ENCODE measurements around the gene DPF1.

The DPF1 gene

GRCh38 chr19:38163419-38164290 lies 60.4 kb downstream of the DPF1 start:
- Histone ChIP-seq H3K4me1 (ENCODE audit: control insufficient read depth, insufficient read depth, low read length) (no peaks in the 10 kb centered on the region), H3K27me3 (ENCODE audit: control insufficient read depth in 1 of 2, insufficient read depth in 2 of 2, low read length in 2 of 2) (no peaks in the 10 kb centered on the region), H3K4me3 (ENCODE audit: low read length in 2 of 2) (no peak overlapping the region), H3K36me3 (ENCODE audit: control insufficient read depth in 2 of 2, insufficient read depth in 2 of 2, low read length in 2 of 2) (peaks cover 16 to 29% of the 10 kb centered on the region in 2 donors), H3K27ac (ENCODE audit: low read length) (no peak overlapping the region), H3K9ac (ENCODE audit: low read length in 2 of 2) (no peak overlapping the region), H3K9me3 (ENCODE audit: control insufficient read depth in 2 of 2, low read length in 2 of 2) (peaks cover 3 to 10% of the 10 kb centered on the region in 2 donors)

DNA sequence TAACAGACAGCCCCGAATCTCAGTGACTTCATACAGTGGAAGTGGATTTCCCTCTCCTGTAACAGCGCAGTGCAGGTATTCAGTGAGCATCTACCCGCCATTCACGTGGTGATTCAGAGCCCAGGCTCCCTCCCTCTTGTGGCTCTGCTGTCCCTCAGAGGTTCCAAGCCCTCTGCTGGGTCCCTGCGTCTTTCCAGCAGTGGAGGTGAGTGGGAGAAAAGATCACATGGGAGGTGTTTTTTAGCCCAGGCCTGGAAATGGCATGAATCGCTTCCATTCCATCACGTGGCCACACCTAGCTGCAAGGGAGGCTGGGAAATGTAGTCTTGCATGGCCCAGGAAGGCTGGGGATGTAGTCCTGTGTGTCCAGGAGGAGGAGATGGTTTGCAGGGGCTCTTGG lies 61.4 kb downstream of the DPF1 start:
- Histone ChIP-seq H3K27me3 (ENCODE audit: control insufficient read depth in 1 of 2, insufficient read depth in 2 of 2, low read length in 2 of 2) (no peaks in the 10 kb centered on the region), H3K36me3 (ENCODE audit: control insufficient read depth in 2 of 2, insufficient read depth in 2 of 2, low read length in 2 of 2) (peaks cover 16 to 29% of the 10 kb centered on the region in 2 donors), H3K4me1 (ENCODE audit: control insufficient read depth, insufficient read depth, low read length) (no peaks in the 10 kb centered on the region), H3K9me3 (ENCODE audit: control insufficient read depth in 2 of 2, low read length in 2 of 2) (peaks cover 3 to 10% of the 10 kb centered on the region in 2 donors), H3K4me3 (ENCODE audit: low read length in 2 of 2) (no peak overlapping the region), H3K27ac (ENCODE audit: low read length) (no peak overlapping the region), H3K9ac (ENCODE audit: low read length in 2 of 2) (no peak overlapping the region)

DNA sequence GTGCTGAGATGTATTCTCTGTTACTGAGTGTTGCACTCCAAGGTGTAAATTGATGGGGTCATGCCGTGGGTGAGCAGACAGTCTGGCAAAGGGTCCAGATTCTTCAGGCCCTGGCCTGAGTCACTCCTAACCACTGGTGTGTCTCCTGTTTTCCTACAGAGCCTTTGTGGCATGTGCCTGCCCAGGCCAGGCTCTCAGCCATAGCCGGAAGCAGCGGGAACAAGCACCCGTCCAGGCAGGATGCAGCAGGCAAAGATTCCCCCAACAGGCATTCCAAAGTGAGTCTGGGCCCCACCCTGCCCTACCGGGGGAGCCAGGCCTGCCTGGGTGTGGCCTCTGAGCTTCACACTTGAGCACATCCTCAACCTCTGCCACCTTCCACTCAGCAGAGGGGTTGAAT lies 61.9 kb downstream of the DPF1 start:
- Histone ChIP-seq H3K4me3 (ENCODE audit: low read length in 2 of 2) (no peak overlapping the region), H3K9me3 (ENCODE audit: control insufficient read depth in 2 of 2, low read length in 2 of 2) (peaks cover 3 to 10% of the 10 kb centered on the region in 2 donors), H3K4me1 (ENCODE audit: control insufficient read depth, insufficient read depth, low read length) (no peaks in the 10 kb centered on the region), H3K36me3 (ENCODE audit: control insufficient read depth in 2 of 2, insufficient read depth in 2 of 2, low read length in 2 of 2) (peaks cover 16 to 31% of the 10 kb centered on the region in 2 donors), H3K27ac (ENCODE audit: low read length) (no peak overlapping the region), H3K9ac (ENCODE audit: low read length in 2 of 2) (no peak overlapping the region), H3K27me3 (ENCODE audit: control insufficient read depth in 1 of 2, insufficient read depth in 2 of 2, low read length in 2 of 2) (no peaks in the 10 kb centered on the region)
